Thyroid gland (tissue), 4 donors: ENCODE measurements around the gene TSHZ2. TPM values are rescaled to one million over a fixed set of nuclear protein-coding genes. Genes with fewer than 3 reads are reported as not detected.

Source experiments
- DNase-seq, 2 donors: peaks; one replicate each; pipeline ENCODE4 v3.0.0-alpha.2; 2019
- H3K27ac ChIP-seq, 3 donors: fragments of 200-600 bp; sonication (generic); 1 replicate in 2 of 3; 2 replicates in 1 of 3; pipeline ENCODE4 v1.5.1; 2016 to 2019; ENCODE audit warnings: mild to moderate bottlenecking in 1 of 3, moderate library complexity in 1 of 3
- H3K27me3 ChIP-seq: fragments of 200-600 bp; sonication (generic); one replicate; pipeline ENCODE4 v1.5.1; 2019
- H3K36me3 ChIP-seq, 2 donors: fragments of 200-600 bp; sonication (generic); one replicate each; pipeline ENCODE4 v1.5.1; 2016 to 2019
- H3K4me1 ChIP-seq, 2 donors: fragments of 200-600 bp; sonication (generic); one replicate each; pipeline ENCODE4 v1.5.1; 2017 to 2019
- H3K4me3 ChIP-seq, 3 donors: fragments of 200-600 bp; sonication (generic); replicated peaks in 1 of 3; 1 replicate in 2 of 3; 2 replicates in 1 of 3; pipeline ENCODE4 v1.5.1; 2016; ENCODE audit warnings: mild to moderate bottlenecking in 1 of 3
- H3K9me3 ChIP-seq: fragments of 200-600 bp; sonication (generic); one replicate; pipeline ENCODE4 v1.5.1; 2017
- POLR2A ChIP-seq, 2 donors: fragments of 450-650 bp; IDR thresholded peaks; one replicate each; pipeline ENCODE4 v1.6.1; 2017; ENCODE audit warnings: antibody characterized with exemption in 2 of 2, mild to moderate bottlenecking in 2 of 2, moderate library complexity in 1 of 2
- WGBS, 2 donors: methylation state at CpG; one replicate each; pipeline ENCODE4 v1.1.5; 2017; 5-methylcytosine and 5-hydroxymethylcytosine counted together
- intact Hi-C: fragments of 100-400 bp; cut with DNase I; formaldehyde crosslinking; loops from one replicate; pipeline ENCODE4 v1.15.1; 2023
- total RNA-seq, 4 donors: library from RNA; depleted of rRNA; stranded (reverse); fragments of >200 nt; gene quantifications; one replicate each; pipeline ENCODE4 v1.2.3, GENCODE V29; 2016
- TF ChIP-seq, protein P1 (sequence below), 6 experiments: fragments of 200-600 bp in 3 of 6; fragments of 450-650 bp in 3 of 6; sonication (generic) in 3 of 6; IDR thresholded peaks; one replicate each; pipeline ENCODE4 v1.5.1; 2016 to 2019; ENCODE audit warnings: antibody characterized with exemption in 6 of 6, mild to moderate bottlenecking in 2 of 6, inconsistent platforms in 1 of 6, moderate library complexity in 1 of 6

The TSHZ2 gene
- total RNA-seq, 4 donors from 2014 or later = 11.0 to 27.9 (median 14.0) TPM

GRCh38 chr20:53208110-53208832 lies 236.1 kb downstream of the TSHZ2 start:
- Histone ChIP-seq H3K4me3 (no peak overlapping the region), H3K27ac (no peak overlapping the region), H3K4me1 (no peaks in the 10 kb centered on the region), H3K27me3 (no peaks in the 10 kb centered on the region), H3K36me3 (no peaks in the 10 kb centered on the region), H3K9me3 (no peaks in the 10 kb centered on the region)
- intact Hi-C loops = no loop called here
- WGBS, 2 donors = 81 to 83% methylated on average over 11 of the region's 11 CpGs
- TF ChIP-seq POLR2A (IDR thresholded peaks at IDR 0.05) = no peak
- TF ChIP-seq, protein P1, sequence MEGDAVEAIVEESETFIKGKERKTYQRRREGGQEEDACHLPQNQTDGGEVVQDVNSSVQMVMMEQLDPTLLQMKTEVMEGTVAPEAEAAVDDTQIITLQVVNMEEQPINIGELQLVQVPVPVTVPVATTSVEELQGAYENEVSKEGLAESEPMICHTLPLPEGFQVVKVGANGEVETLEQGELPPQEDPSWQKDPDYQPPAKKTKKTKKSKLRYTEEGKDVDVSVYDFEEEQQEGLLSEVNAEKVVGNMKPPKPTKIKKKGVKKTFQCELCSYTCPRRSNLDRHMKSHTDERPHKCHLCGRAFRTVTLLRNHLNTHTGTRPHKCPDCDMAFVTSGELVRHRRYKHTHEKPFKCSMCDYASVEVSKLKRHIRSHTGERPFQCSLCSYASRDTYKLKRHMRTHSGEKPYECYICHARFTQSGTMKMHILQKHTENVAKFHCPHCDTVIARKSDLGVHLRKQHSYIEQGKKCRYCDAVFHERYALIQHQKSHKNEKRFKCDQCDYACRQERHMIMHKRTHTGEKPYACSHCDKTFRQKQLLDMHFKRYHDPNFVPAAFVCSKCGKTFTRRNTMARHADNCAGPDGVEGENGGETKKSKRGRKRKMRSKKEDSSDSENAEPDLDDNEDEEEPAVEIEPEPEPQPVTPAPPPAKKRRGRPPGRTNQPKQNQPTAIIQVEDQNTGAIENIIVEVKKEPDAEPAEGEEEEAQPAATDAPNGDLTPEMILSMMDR (IDR thresholded peaks at IDR 0.05) = no peak
- no peak for DNase-seq

DNA sequence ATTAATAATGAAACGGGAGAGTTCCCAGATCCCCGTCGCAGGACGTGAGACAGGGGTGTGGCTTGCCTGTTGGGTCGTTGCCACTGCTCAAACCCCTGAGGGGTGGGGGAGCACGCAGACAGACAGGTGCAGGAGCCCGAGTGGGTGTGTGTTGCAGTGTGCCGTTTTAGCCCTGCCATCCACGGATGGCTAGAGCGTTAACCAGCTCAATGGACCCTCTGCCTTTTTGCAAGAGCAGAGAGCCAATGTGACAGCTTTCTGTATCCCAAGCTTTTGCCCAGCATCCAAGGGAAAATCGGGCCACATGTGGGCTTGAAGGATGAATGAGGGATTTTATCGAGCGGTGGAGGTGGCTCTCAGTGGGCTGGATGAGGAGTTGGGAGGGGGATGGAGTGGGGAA lies 237.9 kb downstream of the TSHZ2 start:
- no peaks in the 10 kb centered on the region for H3K36me3 ChIP-seq
- WGBS, 2 donors = 82% methylated on average over 13 of the region's 13 CpGs
- no peak for DNase-seq
- no peaks in the 10 kb centered on the region for H3K4me1 ChIP-seq
- intact Hi-C loops = no loop called here
- no peaks in the 10 kb centered on the region for H3K9me3 ChIP-seq
- TF ChIP-seq POLR2A (IDR thresholded peaks at IDR 0.05) = no peak
- TF ChIP-seq, protein P1 (IDR thresholded peaks at IDR 0.05) = no peak
- no peaks in the 10 kb centered on the region for H3K27me3 ChIP-seq
- H3K27ac ChIP-seq = no peak overlapping the region
- no peak overlapping the region for H3K4me3 ChIP-seq

GRCh38 chr20:53210931-53211330 lies 238.8 kb downstream of the TSHZ2 start:
- WGBS, 2 donors = 82 to 86% methylated on average over 3 of the region's 3 CpGs
- TF ChIP-seq, protein P1 (IDR thresholded peaks at IDR 0.05) = no peak
- TF ChIP-seq POLR2A (IDR thresholded peaks at IDR 0.05) = no peak
- intact Hi-C loops = no loop called here

DNA sequence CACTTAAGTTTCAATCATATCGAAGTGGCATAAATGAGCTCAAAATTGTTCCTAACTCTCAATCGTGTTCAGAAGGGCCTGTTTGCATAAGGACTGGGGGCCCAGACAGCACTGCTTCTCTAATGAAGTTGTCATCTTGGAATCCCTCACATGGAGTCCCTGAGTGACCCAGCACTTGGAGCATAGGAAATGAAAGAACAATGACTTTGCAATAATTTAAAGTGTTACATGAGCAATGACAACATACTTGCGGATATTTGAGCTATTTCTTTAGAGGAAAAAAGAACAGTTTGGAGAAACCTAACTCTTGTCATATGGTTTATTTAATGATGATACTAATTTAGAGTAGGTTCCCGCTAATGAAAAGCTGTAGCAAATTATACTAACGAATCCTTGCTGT lies 239.9 kb downstream of the TSHZ2 start:
- H3K27me3 ChIP-seq = no peaks in the 10 kb centered on the region
- no peaks in the 10 kb centered on the region for H3K36me3 ChIP-seq
- intact Hi-C loops = no loop called here
- no peaks in the 10 kb centered on the region for H3K9me3 ChIP-seq
- 83 to 87% methylated on average over 5 of the region's 5 CpGs for WGBS, 2 donors
- TF ChIP-seq, protein P1 (IDR thresholded peaks at IDR 0.05) = no peak
- no peak for TF ChIP-seq POLR2A (IDR thresholded peaks at IDR 0.05)
- H3K4me3 ChIP-seq = no peak overlapping the region
- peaks cover 0 to 5% of the 10 kb centered on the region in 2 donors for H3K4me1 ChIP-seq
- H3K27ac ChIP-seq = no peak overlapping the region
- DNase-seq = no peak

More at GRCh38 chr20:53210931-53211330, 238.8 kb downstream of the TSHZ2 start:
- Histone ChIP-seq H3K9me3 (no peaks in the 10 kb centered on the region), H3K36me3 (no peaks in the 10 kb centered on the region), H3K27ac (no peak overlapping the region), H3K27me3 (no peaks in the 10 kb centered on the region), H3K4me1 (no peaks in the 10 kb centered on the region), H3K4me3 (no peak overlapping the region)
- no peak for DNase-seq

- no peak for TF ChIP-seq POLR2A (IDR thresholded peaks at IDR 0.05)
- TF ChIP-seq, protein P1 (IDR thresholded peaks at IDR 0.05) = no peak
- Histone ChIP-seq H3K4me3 (no peak overlapping the region), H3K36me3 (no peaks in the 10 kb centered on the region), H3K4me1 (peaks cover 0 to 5% of the 10 kb centered on the region in 2 donors), H3K27me3 (no peaks in the 10 kb centered on the region), H3K27ac (no peak overlapping the region), H3K9me3 (no peaks in the 10 kb centered on the region)
- intact Hi-C loops = no loop called here
- WGBS, 2 donors = 92 to 96% methylated on average over 7 of the region's 7 CpGs
- no peak for DNase-seq
These were observed 242.2 kb downstream of the TSHZ2 start for GRCh38 chr20:53214392-53214791.
